Nasal cavity respiratory epithelium epithelial cell of viscerocranial mucosa (primary cell): ENCODE data around the gene MED23. TPM values are rescaled to one million over a fixed set of nuclear protein-coding genes. Genes with fewer than 3 reads are reported as not detected.

Source experiments
- total RNA-seq: library from RNA; depleted of rRNA; stranded (reverse); fragments of >200 nt; gene quantifications from 2 replicates; pipeline ENCODE4 v1.2.3, GENCODE V29; 2014

The MED23 gene, protein sequence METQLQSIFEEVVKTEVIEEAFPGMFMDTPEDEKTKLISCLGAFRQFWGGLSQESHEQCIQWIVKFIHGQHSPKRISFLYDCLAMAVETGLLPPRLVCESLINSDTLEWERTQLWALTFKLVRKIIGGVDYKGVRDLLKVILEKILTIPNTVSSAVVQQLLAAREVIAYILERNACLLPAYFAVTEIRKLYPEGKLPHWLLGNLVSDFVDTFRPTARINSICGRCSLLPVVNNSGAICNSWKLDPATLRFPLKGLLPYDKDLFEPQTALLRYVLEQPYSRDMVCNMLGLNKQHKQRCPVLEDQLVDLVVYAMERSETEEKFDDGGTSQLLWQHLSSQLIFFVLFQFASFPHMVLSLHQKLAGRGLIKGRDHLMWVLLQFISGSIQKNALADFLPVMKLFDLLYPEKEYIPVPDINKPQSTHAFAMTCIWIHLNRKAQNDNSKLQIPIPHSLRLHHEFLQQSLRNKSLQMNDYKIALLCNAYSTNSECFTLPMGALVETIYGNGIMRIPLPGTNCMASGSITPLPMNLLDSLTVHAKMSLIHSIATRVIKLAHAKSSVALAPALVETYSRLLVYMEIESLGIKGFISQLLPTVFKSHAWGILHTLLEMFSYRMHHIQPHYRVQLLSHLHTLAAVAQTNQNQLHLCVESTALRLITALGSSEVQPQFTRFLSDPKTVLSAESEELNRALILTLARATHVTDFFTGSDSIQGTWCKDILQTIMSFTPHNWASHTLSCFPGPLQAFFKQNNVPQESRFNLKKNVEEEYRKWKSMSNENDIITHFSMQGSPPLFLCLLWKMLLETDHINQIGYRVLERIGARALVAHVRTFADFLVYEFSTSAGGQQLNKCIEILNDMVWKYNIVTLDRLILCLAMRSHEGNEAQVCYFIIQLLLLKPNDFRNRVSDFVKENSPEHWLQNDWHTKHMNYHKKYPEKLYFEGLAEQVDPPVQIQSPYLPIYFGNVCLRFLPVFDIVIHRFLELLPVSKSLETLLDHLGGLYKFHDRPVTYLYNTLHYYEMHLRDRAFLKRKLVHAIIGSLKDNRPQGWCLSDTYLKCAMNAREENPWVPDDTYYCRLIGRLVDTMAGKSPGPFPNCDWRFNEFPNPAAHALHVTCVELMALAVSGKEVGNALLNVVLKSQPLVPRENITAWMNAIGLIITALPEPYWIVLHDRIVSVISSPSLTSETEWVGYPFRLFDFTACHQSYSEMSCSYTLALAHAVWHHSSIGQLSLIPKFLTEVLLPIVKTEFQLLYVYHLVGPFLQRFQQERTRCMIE (N-terminal part only)
- 24.9 and 36.5 TPM in 2 replicates for total RNA-seq

DNA sequence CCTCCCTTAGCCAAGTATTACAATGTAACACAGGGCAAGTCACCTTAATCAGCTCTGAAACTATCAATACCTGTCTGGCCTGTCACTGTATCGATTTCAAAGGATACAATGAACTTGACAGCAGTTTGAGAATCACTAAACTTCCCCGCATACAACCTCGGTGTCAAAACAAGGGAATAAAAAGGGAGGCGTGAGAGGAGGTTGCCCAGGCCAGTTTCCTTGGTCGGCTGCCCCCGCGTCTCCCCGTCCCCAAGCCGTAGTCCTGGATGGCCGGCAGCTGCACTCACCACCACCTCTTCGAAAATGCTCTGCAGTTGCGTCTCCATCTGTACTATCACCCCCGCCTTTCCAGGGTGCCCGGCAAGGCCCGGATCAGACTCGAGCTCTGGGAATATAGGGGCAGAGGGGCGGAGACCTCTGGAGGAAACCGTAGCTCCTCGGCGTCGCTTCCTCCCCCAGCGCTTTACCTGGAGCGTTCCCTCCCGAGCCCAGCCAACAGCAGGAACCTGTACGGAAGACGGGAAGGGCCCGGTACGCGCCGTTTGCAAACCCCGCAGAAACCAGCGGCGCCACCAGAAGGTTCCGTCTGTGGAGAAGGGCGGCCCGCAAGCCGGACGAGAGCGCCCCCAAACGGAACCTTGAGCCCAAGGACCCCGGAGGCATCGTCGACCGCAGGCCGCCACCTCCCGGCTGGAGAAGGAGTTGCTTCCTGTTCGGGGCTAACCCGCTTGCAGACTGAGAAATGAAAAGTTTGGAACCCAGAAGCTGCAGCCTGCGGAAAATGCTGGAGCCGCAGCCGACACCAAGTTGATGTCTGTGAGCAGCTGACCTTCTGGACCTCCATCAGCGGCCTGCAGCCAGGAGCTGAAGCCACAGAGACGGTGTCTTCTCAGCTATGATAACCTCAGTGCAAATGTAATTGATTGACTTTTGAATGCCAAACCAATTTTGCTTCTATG is at the start of gene MED23:
TSS of gene MED23 (minus strand) at position 519 of the 959 bp plus-strand sequence. CDS start at position 326, 193 bp downstream.

DNA sequence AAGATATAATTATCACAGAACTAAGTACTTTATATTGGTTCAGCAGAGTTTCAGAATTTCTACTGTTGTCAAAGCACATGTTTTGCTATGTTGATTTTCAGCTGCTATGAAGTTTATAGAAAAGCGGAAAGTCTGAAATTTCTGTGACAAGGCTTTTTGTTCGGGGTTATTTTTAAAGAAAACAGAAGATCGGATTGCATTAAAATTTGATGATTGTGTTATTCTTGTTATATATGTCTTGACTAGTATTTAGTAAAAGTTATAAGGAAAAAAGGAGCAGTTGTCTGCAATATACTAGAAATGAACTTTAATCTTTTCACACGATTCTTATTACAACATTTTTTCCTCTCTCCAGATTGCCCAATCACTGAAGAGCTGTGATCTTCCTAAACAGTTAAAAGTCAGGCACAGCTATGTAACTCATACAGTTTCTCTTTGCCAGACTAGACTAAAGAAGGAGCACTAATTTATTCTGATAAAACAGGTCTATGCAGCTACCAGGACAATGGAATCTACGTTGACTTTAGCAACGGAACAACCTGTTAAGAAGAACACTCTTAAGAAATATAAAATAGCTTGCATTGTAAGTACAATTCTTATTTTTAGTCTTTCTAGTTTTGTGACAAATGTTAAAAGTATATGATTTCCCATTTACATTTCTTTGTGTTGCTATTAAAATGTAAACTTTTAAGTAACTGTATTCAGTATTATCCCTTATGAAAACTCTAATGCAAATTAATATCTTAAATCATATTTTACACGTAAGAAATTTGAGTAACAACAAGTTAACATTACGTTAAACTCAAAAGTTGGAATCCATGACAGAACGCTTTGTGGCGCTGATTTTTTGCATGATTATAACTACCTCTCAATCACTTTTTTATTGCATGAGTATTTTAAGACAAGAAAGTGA is 9.1 kb upstream of the MED23 start, which contains the start of gene ENPP3:
TSS of gene ENPP3 (plus strand) at position 423 of the 913 bp plus-strand sequence. CDS start at position 506, 83 bp downstream.

GRCh38 chr6:131572686-131573415 is 55.2 kb downstream of the MED23 start, which contains the start of gene ARG1:
Gene ARG1 (plus strand): TSS chr6:131573226. CDS start chr6:131573283, 57 bp downstream.

Other genes with a start within 250 kb of the MED23 start
- gene ARG1, start 55.0 kb downstream of the MED23 start, total RNA-seq: under 0.01 TPM in 1 of 2 replicates, not detected in the other
- gene ENPP3, start 9.1 kb upstream of the MED23 start, total RNA-seq: 0.07 TPM in 1 of 2 replicates, not detected in the other
- not detected in 2 replicates for gene OR2A4, start 73.2 kb upstream of the MED23 start, total RNA-seq
- gene CTAGE9, start 82.8 kb upstream of the MED23 start, total RNA-seq: not detected in 2 replicates
- gene ENPP1, start 179.8 kb upstream of the MED23 start, total RNA-seq: under 0.01 and 0.07 TPM in 2 replicates